ENCODE data around the gene POPDC2. TPM values are rescaled to one million over a fixed set of nuclear protein-coding genes. Genes with fewer than 3 reads are reported as not detected.

Gene POPDC2
- total RNA-seq, 1 donor from 2014 or later: 605 TPM

GRCh38 chr3:119647171-119647570 lies 13.2 kb downstream of the POPDC2 start:
- peak; percentile 10 for ATAC-seq

DNA sequence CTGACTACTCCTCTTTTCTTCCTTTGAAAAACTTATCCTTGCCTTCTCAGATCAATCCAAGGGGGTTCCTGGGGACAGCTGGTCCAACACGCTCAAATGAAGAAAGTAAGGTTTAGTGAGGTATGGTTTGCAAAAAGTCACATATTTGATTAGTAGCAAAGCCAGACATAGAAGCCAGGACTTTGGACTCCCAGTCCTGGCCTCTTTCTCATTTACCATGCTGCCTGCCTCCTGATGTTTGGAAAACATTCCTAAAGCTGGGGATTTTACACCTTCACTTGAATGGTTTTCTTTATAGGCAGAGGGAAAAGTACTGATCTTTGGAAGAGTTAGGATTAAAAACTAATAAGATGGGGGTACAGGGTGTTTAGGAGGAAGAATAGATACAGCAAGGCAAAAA lies 14.6 kb downstream of the POPDC2 start:
- intact Hi-C loops (cut with DNase I): no loop called here

More at GRCh38 chr3:119647171-119647570, 13.2 kb downstream of the POPDC2 start:
- DNase-seq (ENCODE audit: missing footprints): no peak
- intact Hi-C loops (cut with DNase I): no loop called here

DNA sequence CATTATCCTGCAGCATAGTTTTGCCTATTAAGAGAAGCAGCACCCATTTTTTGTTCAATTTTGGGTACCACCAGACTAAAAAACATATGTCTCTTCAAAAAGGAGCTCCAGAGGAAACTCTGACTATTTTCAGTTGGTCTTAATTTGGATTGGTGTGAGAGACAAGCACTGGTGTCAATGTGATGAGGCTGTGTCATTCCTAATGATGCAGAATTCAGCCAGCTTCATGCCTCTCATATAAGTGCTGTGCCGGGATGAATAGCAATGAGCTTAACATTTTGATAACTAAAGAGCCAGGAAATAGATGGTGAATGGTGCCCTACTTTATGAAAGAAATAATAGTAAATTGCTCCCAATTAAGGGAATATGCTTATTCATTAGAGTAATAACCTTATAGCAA lies 15.9 kb downstream of the POPDC2 start:
- DNase-seq (ENCODE audit: missing footprints) (no peak), ATAC-seq (no peak)
- intact Hi-C loops (cut with DNase I): no loop called here

More for the DNA sequence above, 14.6 kb downstream of the POPDC2 start:
- ATAC-seq (no peak), DNase-seq (ENCODE audit: missing footprints) (no peak)

GRCh38 chr3:119643528-119643927 lies 16.9 kb downstream of the POPDC2 start:
- no peak for ATAC-seq
- intact Hi-C loops (cut with DNase I): no loop called here
- no peak for DNase-seq (ENCODE audit: missing footprints)

DNA sequence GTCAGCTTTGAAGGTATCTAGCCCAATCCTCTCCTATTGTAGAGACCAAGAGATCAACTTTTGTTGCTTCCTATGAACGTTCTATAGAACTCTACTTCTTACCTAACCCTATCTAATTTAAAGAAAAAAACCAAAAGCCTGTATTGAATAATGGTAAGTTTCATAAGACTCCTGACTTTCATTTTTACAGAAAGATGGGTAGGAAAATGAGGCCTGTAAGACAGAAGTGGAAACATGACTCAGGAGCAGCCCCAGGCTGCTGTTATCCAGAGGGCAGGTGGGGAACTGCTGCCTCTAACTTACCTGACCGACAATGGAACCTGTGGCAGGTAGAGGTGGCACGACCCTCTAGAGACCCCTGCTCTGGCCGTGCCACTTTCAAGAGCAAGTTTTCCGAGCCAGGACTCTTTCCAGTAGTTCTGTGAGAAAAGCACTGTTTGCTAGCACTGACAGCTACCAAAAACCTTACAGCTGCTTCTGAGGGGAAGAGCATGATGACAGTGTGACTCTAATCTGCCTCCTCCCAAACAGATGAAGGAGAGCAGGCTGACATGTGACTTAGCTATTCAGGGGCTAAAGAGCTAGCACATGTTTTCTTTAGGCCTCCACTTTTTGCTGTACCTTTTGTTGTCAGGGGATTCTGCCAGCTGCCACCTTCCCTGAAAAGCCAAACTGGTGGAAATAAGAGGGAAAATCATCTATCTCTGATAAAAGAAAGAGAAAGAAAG lies 17.5 kb downstream of the POPDC2 start:
- ATAC-seq (no peak), DNase-seq (ENCODE audit: missing footprints) (no peak)
- intact Hi-C loops (cut with DNase I): no loop called here

- ATAC-seq (no peak), DNase-seq (ENCODE audit: missing footprints) (no peak)
- intact Hi-C loops (cut with DNase I): no loop called here
Observed at GRCh38 chr3:119641416-119641815, 19.0 kb downstream of the POPDC2 start.

- intact Hi-C loops (cut with DNase I): loop anchor here (5.0 kb wide), 1 partner anchor 38 kb away; the partner anchor contains the start of gene COX17
- ATAC-seq: no peak
- no peak for DNase-seq (ENCODE audit: missing footprints)
Observed at GRCh38 chr3:119639494-119640350, 20.7 kb downstream of the POPDC2 start.

DNA sequence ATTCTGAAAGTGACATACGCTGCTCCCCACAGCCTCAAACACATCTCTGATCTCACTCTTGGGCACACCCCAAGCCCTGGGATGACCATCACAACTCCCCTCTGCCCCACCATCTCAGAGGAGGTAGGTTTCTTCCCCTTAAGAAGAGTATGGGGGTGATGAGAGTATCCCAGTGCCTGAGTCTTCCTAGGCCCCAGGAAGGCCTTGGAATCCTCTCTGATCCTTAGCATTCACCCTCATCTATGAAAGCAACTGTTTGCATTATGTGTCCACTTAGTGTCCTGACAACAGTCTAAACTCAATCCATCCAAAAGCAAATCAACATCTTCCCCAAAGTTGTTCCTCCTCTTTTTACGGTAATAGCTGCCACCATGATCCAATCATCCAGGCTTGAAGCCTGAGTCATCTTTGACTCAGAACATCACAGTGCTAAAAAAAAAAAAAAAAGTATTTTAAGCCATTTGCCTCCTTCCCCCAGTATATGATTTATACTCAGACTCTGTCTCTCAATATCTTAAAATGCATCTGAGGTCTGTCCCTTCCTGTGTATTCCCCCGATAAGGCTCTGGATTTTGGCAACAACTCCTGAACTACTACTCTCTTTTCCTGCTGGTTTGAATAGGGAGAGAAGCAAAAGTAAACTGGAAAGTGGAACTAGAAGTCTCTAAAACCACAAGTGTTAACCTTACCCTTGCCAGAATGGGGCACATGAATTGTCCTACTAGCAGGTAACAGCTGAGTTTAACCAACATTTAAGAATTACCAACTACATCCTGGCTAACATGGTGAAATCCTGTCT lies 22.5 kb downstream of the POPDC2 start:
- intact Hi-C loops (cut with DNase I): loop anchor here (5.0 kb wide), 1 partner anchor 39 kb away; the partner anchor contains the start of gene COX17

DNA sequence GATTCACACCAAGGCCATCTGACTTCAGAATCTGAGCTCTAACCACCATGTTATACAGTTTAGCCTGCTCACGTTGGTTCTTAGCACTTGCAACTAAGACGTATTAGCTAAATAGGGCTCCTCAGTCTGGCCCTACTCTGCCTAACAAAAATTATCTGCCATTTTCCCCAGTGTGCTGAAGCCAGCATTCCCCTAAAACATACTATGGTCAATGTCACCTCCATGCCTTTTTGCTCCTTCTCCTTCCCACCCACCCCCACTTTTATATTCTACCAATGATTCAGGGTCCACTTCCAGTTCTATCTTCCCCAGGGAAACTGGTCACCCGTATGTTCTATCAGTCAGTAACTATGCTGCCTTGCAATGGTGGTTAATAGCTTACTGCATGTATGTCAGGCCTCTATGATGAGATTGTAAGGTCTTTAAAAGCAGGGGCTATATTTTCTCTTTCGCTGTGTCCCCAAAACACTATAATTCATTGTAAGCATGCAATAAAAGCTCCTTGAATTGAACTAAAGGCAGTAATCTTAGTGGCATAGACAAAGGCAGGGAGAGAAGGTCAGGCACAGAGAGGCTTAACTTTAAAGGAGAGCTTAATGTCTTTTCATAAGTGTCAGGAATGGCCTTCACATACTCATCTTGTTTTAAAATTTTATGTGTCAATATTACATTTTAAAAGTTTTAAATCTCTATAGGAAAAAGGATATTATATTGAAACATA lies 23.3 kb downstream of the POPDC2 start:
- intact Hi-C loops (cut with DNase I): loop anchor here (5.0 kb wide), 1 partner anchor 40 kb away; the partner anchor contains the start of gene COX17
- no peak for DNase-seq (ENCODE audit: missing footprints)
- no peak for ATAC-seq

More for the DNA sequence above, 22.5 kb downstream of the POPDC2 start:
- ATAC-seq (peak; percentile 11), DNase-seq (ENCODE audit: missing footprints) (no peak)

- intact Hi-C loops (cut with DNase I): loop anchor here (5.0 kb wide), 1 partner anchor 41 kb away; the partner anchor contains the start of gene COX17
- DNase-seq (ENCODE audit: missing footprints): no peak
- no peak for ATAC-seq
Observed at GRCh38 chr3:119636249-119636648, 24.1 kb downstream of the POPDC2 start.

- ATAC-seq (peak; percentile 15), DNase-seq (ENCODE audit: missing footprints) (no peak)
- intact Hi-C loops (cut with DNase I): loop anchor here (2.0 to 5.0 kb wide), 2 partner anchors 35 to 42 kb away; partner anchors contain the start of gene COX17
Observed at GRCh38 chr3:119635719-119636118, 24.7 kb downstream of the POPDC2 start.

DNA sequence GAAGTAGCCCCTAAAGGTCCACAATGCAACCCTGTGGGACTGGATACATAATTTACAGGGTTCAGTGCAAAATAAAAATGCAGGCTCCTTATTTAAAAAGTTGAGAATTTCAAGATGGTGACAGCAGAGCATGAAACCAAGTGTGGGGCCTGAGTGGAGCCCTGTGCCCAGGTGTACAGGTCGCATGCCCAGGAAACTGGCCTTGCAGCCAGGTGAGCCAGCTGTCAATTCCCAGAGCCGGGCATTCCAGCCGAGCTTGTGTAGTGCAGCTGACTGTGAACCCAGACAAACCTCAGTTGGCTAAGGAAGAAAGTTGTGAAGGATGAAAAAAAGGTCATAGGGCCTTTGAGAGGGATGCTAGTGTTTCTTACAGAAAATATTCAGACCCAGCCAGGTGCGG lies 27.6 kb downstream of the POPDC2 start:
- DNase-seq (ENCODE audit: missing footprints) (no peak), ATAC-seq (no peak)
- intact Hi-C loops (cut with DNase I): no loop called here

- intact Hi-C loops (cut with DNase I): no loop called here
- no peak for ATAC-seq
- no peak for DNase-seq (ENCODE audit: missing footprints)
Observed at GRCh38 chr3:119632216-119632615, 28.2 kb downstream of the POPDC2 start.

DNA sequence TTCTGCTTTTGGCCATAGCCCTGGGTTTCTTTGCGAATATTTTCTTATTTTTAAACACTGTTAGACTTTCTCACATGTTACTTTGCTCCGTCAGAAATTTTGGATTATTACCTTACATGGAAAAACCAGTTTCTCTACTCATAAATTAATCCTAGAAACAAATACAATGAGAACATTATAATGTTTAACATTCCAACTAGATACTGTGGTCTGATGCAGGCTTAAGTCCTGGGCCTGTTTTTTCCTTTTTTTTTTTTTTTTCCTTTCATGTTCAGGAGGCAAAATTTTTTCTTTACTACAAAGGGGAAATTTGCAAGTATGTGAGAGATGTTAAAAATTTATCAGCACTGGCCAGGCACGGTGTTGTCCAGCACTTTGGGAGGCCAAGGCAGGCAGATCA lies 28.9 kb downstream of the POPDC2 start:
- intact Hi-C loops (cut with DNase I): no loop called here
- ATAC-seq (no peak), DNase-seq (ENCODE audit: missing footprints) (no peak)

DNA sequence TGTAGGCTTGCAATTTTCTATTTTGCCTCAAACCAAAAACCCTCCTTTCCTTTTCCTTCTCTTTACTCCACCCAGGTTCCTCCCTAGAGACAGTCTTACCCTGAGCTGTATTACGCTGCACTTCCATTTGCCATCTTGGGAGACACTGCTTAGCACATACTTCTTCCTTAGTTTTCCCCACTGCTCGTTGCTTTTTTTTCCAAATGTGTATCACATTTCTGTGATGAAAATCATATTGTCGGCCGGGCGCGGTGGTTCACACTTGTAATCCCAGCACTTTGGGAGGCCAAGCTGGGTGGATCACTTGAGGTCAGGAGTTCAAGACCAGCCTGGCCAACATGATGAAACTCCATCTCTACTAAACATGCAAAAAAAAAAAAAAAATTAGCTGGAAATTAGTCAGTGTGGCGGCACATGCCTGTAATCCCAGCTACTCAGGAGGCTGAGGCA lies 29.5 kb downstream of the POPDC2 start:
- DNase-seq (ENCODE audit: missing footprints) (no peak), ATAC-seq (no peak)
- intact Hi-C loops (cut with DNase I): no loop called here

- no peak for ATAC-seq
- no peak for DNase-seq (ENCODE audit: missing footprints)
- intact Hi-C loops (cut with DNase I): no loop called here
Observed at GRCh38 chr3:119630128-119630879, 30.1 kb downstream of the POPDC2 start.

- ATAC-seq (no peak), DNase-seq (ENCODE audit: missing footprints) (no peak)
- intact Hi-C loops (cut with DNase I): no loop called here
Observed at GRCh38 chr3:119628816-119629445, 31.5 kb downstream of the POPDC2 start.

Measured in Right ventricle myocardium inferior (tissue), 1 donor.